Stimulated activated CD4-positive, alpha-beta T cell treated with anti-CD3 and anti-CD28 coated beads, TNF-alpha, amount 100 ng/mL, for 24 hours (primary cell): ENCODE data around the gene MKX.

ENCODE experiments used
- DNase-seq, 3 experiments: peaks; one replicate each; pipeline ENCODE4 v3.0.0-alpha.2; 2020; ENCODE audit warnings: low read depth in 3 of 3

The MKX gene

GRCh38 chr10:27655296-27655695 lies 90.3 kb downstream of the MKX start:
- no peak for DNase-seq

GRCh38 chr10:27654284-27654683 lies 91.3 kb downstream of the MKX start:
- no peak for DNase-seq

GRCh38 chr10:27646604-27647175 lies 98.9 kb downstream of the MKX start:
- no peak for DNase-seq

DNA sequence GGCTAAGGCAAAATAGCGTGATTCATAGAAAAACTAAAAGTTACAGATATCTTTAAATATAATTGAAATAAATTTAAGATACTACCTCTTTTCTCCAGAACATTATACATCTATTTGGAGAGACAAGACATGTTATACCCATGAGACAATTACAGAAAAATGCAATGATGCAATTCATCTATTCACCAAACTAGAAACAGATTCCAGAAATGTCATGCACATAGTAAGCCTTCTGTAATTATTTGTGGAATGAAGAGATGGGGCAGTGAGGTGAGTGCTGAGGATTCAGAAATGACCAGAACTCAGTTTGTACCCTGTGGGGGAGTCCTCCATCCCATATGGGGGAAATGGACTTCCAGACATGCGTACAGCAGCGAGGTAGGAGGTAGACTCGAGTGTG lies 99.4 kb downstream of the MKX start:
- DNase-seq = no peak

DNA sequence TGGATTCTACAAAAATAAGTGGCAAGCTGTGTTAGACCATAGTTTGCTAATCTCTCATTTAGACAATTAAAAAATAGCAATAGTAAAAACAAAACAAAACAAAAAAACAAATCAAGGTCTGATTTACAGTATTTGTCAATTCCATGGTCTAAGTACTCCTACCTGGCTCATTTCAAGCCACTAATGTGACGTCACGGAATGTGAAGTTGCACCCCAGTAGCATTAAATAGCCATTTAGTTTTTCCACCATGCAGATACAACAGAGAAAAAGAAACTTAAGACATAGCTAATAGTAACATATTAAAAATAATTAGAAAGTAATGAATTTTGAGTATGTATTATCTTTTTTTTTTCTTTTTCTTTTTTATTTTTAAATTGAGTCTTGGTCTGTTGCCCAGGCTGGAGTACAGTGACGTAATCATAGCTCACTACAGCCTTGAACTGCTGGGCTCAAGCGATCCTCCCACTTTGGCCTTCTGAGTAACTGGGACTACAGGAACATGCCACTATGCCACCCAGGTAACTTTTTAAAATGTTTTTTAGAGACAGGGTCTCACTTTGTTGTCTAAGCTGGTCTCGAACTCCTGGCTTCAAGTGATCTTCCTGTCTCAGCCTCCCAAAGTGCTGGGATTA lies 101.2 kb downstream of the MKX start:
- no peak for DNase-seq

GRCh38 chr10:27643301-27643700 lies 102.3 kb downstream of the MKX start:
- no peak for DNase-seq

GRCh38 chr10:27642023-27642589 lies 103.5 kb downstream of the MKX start:
- no peak for DNase-seq

GRCh38 chr10:27638071-27638750 lies 107.4 kb downstream of the MKX start:
- no peak for DNase-seq

DNA sequence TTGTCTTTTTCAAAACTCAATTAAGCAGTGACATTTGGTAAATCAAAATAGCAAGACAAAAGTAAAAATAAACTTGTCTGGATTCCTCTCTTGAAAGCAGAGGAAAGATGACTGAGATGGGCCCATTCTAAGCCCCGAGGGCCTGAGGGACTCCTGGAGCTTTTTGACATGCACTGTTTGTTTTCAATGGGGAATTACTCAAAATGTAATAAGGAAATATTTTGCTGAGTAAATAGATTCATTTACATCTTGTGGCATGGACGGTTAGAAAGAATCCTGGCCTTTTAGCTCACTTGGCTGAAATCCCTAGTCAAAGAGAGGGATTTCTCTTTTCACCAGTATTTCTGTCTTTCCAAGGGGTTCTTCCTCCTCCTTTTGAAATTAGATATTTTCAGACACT lies 108.0 kb downstream of the MKX start:
- DNase-seq = no peak

- no peak for DNase-seq
Measured at GRCh38 chr10:27636816-27637215, 108.8 kb downstream of the MKX start.

DNA sequence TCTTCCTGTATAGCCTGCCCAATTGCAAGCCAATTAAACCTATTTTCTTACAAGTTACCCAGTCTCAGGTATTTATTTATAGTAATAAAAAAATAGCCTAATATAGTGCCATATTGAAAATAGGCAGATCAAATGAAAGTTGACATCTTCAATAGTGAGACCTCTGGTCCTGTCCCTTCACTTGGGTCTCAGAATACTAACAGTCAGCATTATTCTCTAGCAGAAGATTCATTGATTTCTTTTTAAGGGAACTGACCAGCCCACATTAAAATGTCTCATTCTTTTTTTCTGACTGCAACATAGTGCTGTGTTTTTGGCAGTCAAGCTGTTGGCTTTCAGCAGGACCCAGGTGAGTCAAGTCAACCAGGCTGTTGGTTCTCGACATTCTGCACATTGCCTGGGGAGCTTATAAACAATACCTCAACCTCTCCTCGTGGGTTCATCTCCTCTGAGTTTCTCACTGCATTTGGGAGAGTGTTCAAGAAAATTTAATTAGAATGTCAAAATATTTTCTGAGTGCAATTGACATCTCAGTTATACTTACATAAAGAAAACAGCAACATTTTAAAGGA lies 109.8 kb downstream of the MKX start:
- no peak for DNase-seq

DNA sequence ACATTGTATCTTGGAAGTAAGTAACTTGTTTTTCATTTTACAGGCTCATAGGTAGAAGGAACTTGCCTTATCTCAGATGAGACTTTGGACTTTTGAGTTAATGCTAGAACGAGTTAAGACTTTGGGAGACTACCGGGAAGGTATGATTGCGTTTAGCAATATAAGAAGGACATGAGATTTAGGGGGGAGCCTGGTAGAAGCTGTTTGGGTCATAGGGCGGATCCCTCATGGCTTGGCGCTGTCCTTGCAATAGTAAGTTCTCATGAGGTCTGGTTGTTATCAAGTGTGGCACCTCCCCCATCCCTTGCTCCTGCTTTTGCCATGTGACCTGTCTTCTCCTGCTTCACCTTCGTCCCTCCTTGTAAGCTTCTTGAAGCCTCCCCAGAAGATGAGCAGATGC lies 110.3 kb downstream of the MKX start:
- DNase-seq = no peak

DNA sequence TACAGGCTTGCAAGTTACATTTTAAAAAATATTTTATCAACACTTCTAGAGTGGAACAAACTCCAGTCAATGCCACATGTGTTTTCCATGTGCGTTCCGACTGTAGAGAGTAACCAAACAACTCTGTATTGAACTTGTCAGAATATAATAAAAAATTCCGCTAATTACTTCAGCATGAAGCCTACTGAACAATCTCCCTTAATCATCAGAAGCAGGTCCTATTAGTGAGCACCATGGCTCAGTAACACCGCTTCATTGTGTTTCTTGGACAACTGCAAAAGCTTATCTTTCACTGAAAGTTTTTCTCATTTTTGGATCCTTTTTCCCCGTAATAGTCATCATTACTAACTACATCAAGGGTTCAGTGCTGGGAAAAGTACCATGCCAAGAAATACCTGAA lies 117.0 kb downstream of the MKX start:
- no peak for DNase-seq

GRCh38 chr10:27626890-27627289 lies 118.7 kb downstream of the MKX start:
- DNase-seq = no peak

GRCh38 chr10:27625452-27626211 lies 120.0 kb downstream of the MKX start:
- no peak for DNase-seq

DNA sequence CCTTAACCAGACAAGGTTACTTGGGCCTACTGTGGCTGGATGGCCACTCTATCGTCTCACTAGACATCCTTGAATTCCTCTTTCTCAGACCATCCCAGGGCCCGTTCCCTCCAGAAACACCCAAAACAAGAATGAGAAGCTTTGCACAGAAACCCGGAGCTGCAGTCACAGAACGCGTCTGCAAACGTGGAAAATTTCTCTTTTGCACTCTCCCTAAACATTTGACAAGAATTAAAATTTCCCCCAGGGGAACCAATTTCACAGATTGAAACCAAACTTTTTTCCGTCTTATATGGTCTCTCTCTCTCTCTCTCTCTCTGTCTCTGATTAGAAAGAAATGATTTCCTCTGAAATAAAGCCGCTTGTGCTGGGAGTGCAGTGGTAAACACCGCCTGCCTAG lies 120.7 kb downstream of the MKX start:
- no peak for DNase-seq
